Endodermal cell (in vitro differentiated cells): ENCODE results near the gene FAM81A. TPM values are rescaled to one million over a fixed set of nuclear protein-coding genes. Genes with fewer than 3 reads are reported as not detected.
"Not testable (repeated sequence)": the region's sequence is repeated elsewhere in the genome, so short reads cannot be mapped to it uniquely, and the experiment has no call there.

Experiments
- DNase-seq: peaks from one replicate; pipeline ENCODE4 v3.0.0-alpha.2; 2017
- H3K27ac ChIP-seq: 2 replicates; pipeline ENCODE4 v1.5.1; 2013; ENCODE audit warnings: mild to moderate bottlenecking, low read depth, low read length, moderate library complexity
- H3K27me3 ChIP-seq: 2 replicates; pipeline ENCODE4 v1.6.1; 2013; ENCODE audit warnings: mild to moderate bottlenecking, low read length, moderate library complexity; ENCODE audit not compliant: insufficient read depth, control insufficient read depth, poor library complexity, severe bottlenecking
- H3K36me3 ChIP-seq: 2 replicates; pipeline ENCODE4 v1.7.0; 2013; ENCODE audit warnings: mild to moderate bottlenecking, low read length, moderate library complexity; ENCODE audit not compliant: control insufficient read depth, insufficient read depth
- H3K4me1 ChIP-seq: one replicate; pipeline ENCODE4 v1.7.0; 2013; ENCODE audit warnings: low read length; ENCODE audit not compliant: control insufficient read depth, insufficient read depth
- H3K4me3 ChIP-seq: 2 replicates; pipeline ENCODE4 v1.5.1; 2013; ENCODE audit warnings: mild to moderate bottlenecking, low read length, moderate library complexity
- H3K9ac ChIP-seq: 2 replicates; pipeline ENCODE4 v1.6.1; 2013; ENCODE audit warnings: mild to moderate bottlenecking, low read length, moderate library complexity; ENCODE audit not compliant: poor library complexity, severe bottlenecking; ENCODE audit errors: extremely low read depth
- H3K9me3 ChIP-seq: 2 replicates; pipeline ENCODE4 v1.6.1; 2013; ENCODE audit warnings: mild to moderate bottlenecking, low read length, moderate library complexity; ENCODE audit not compliant: control insufficient read depth
- H3K27ac Mint-ChIP-seq: 2 replicates; pipeline ENCODE4 v1.8.0; 2020; ENCODE audit warnings: mixed read lengths
- H3K27me3 Mint-ChIP-seq: 2 replicates; pipeline ENCODE4 v1.8.0; 2021; ENCODE audit warnings: mild to moderate bottlenecking, mixed read lengths; ENCODE audit not compliant: insufficient read depth
- H3K36me3 Mint-ChIP-seq: 2 replicates; pipeline ENCODE4 v1.8.0; 2020; ENCODE audit warnings: low read depth, mixed read lengths
- H3K4me1 Mint-ChIP-seq: 2 replicates; pipeline ENCODE4 v1.8.0; 2020; ENCODE audit warnings: mixed read lengths
- H3K4me3 Mint-ChIP-seq: 2 replicates; pipeline ENCODE4 v1.8.0; 2020; ENCODE audit warnings: mild to moderate bottlenecking, moderate library complexity, mixed read lengths
- H3K9me3 Mint-ChIP-seq: 2 replicates; pipeline ENCODE4 v1.8.0; 2020; ENCODE audit warnings: mild to moderate bottlenecking, mixed read lengths
- CTCF ChIP-seq: fragments of 200-600 bp; sonication (generic); conservative IDR thresholded peaks from 2 replicates; pipeline ENCODE4 v1.5.0; 2021; ENCODE audit warnings: antibody characterized with exemption, mild to moderate bottlenecking
- WGBS, 2 experiments: methylation state at CpG; one replicate each; pipeline versions ENCODE4 v1.1.5 to v1.1.7; 2013; ENCODE audit warnings: missing lambda C conversion rate in 2 of 2, mixed read lengths in 1 of 2; ENCODE audit not compliant: insufficient coverage in 1 of 2, insufficient read length in 1 of 2; 5-methylcytosine and 5-hydroxymethylcytosine counted together
- total RNA-seq, 2 donors: library from RNA; stranded (reverse); fragmentation: NEBNext Ultra II Directional in 1 of 2; extraction: Animal tissue kit (Norgen Biotek cat#: 25700) in 1 of 2; gene quantifications; 2 replicates in 1 of 2; 3 replicates in 1 of 2; pipeline ENCODE4 v1.2.1, GENCODE V29; 2021

Gene FAM81A
- total RNA-seq, 2 donors from 2014 or later: 0.35 to 0.88 TPM

GRCh38 chr15:59524331-59524731, 86.3 kb downstream of the FAM81A start:
- no peak overlapping the region for H3K4me3 Mint-ChIP-seq

GRCh38 chr15:59526466-59526865, 88.5 kb downstream of the FAM81A start:
- H3K27me3 Mint-ChIP-seq, H3K4me1 Mint-ChIP-seq, H3K27ac ChIP-seq, H3K4me1 ChIP-seq, H3K4me3 ChIP-seq, DNase-seq, H3K27ac Mint-ChIP-seq, H3K4me3 Mint-ChIP-seq, H3K9ac ChIP-seq, H3K27me3 ChIP-seq, H3K9me3 ChIP-seq, H3K36me3 Mint-ChIP-seq, H3K36me3 ChIP-seq, H3K9me3 Mint-ChIP-seq: not testable (repeated sequence)
- 94 to 98% methylated on average over 5 to 6 of the region's 6 CpGs for WGBS, 2 experiments

More at GRCh38 chr15:59524331-59524731, 86.3 kb downstream of the FAM81A start:
- Histone ChIP-seq H3K9me3 (no peaks in the 10 kb centered on the region), H3K27ac (peak overlapping the region; percentile 55), H3K4me3 (no peak overlapping the region), H3K36me3 (no peaks in the 10 kb centered on the region), H3K4me1 (no peaks in the 10 kb centered on the region), H3K27me3 (no peaks in the 10 kb centered on the region), H3K9ac (no peak overlapping the region)
- no peaks in the 10 kb centered on the region for H3K27me3 Mint-ChIP-seq
- TF ChIP-seq CTCF: no peak
- no peaks in the 10 kb centered on the region for H3K9me3 Mint-ChIP-seq
- H3K4me1 Mint-ChIP-seq: peaks cover 6% of the 10 kb centered on the region
- WGBS, 2 experiments: 75 to 83% methylated on average over 2 to 5 of the region's 5 CpGs
- DNase-seq: no peak
- no peak overlapping the region for H3K27ac Mint-ChIP-seq
- no peaks in the 10 kb centered on the region for H3K36me3 Mint-ChIP-seq

- Histone ChIP-seq H3K4me3 (no peak overlapping the region), H3K36me3 (no peaks in the 10 kb centered on the region), H3K9ac (no peak overlapping the region), H3K9me3 (no peaks in the 10 kb centered on the region), H3K27me3 (no peaks in the 10 kb centered on the region), H3K4me1 (no peaks in the 10 kb centered on the region), H3K27ac (no peak overlapping the region)
- 60 to 90% methylated on average over 1 of the region's 1 CpG for WGBS, 2 experiments
- H3K4me1 Mint-ChIP-seq: peaks cover 6% of the 10 kb centered on the region
- H3K36me3 Mint-ChIP-seq: no peaks in the 10 kb centered on the region
- H3K9me3 Mint-ChIP-seq: no peaks in the 10 kb centered on the region
- H3K4me3 Mint-ChIP-seq: no peak overlapping the region
- no peak overlapping the region for H3K27ac Mint-ChIP-seq
- TF ChIP-seq CTCF: no peak
- no peak for DNase-seq
- no peaks in the 10 kb centered on the region for H3K27me3 Mint-ChIP-seq
These were observed 90.4 kb downstream of the FAM81A start for GRCh38 chr15:59528429-59528828.

GRCh38 chr15:59528961-59529402, 91.0 kb downstream of the FAM81A start:
- Mint-ChIP-seq H3K27ac (no peak overlapping the region), H3K9me3 (no peaks in the 10 kb centered on the region), H3K4me3 (no peak overlapping the region), H3K36me3 (no peaks in the 10 kb centered on the region), H3K4me1 (peaks cover 5% of the 10 kb centered on the region), H3K27me3 (no peaks in the 10 kb centered on the region)
- Histone ChIP-seq H3K4me1 (no peaks in the 10 kb centered on the region), H3K9ac (no peak overlapping the region), H3K27me3 (no peaks in the 10 kb centered on the region), H3K27ac (no peak overlapping the region), H3K36me3 (no peaks in the 10 kb centered on the region), H3K4me3 (no peak overlapping the region), H3K9me3 (no peaks in the 10 kb centered on the region)
- peak; percentile 98 for DNase-seq
- 2 to 6% methylated on average over 4 to 7 of the region's 8 CpGs for WGBS, 2 experiments
- TF ChIP-seq CTCF: peak; percentile 90
